PC-3 (cell line): Measurements from ENCODE around the gene CUL3.

Source experiments
- EZH2phosphoT487 ChIP-seq: fragments of 300-600 bp; sonication (generic); IDR thresholded peaks from 2 replicates; pipeline ENCODE4 v1.6.1; 2018; ENCODE audit warnings: mild to moderate bottlenecking, antibody characterized with exemption, low read length, borderline replicate concordance
- TF ChIP-seq, protein P1 (sequence below): fragments of 300-600 bp; sonication (generic); conservative IDR thresholded peaks from 2 replicates; pipeline ENCODE4 v1.5.1; 2017; ENCODE audit warnings: antibody characterized with exemption, low read depth, mild to moderate bottlenecking, low read length

DNA sequence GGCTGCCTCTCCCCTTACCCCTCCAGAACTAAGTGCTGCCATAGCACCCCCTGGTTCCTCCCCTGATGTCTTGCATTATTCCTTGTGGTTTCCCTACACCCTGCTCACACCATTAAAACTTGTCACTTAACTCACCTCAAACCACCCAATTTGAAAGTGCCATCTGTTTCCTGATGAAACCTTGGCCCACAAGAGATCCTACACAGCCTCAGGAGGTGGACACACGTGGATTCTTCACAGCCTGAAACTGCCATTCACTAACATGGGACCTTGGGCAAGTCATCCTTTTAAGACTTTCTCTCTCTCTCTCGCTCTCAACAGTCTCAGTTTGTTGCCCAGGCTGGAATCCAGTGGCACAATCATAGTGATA is 155.7 kb downstream of the CUL3 start:
- TF ChIP-seq, protein P1, sequence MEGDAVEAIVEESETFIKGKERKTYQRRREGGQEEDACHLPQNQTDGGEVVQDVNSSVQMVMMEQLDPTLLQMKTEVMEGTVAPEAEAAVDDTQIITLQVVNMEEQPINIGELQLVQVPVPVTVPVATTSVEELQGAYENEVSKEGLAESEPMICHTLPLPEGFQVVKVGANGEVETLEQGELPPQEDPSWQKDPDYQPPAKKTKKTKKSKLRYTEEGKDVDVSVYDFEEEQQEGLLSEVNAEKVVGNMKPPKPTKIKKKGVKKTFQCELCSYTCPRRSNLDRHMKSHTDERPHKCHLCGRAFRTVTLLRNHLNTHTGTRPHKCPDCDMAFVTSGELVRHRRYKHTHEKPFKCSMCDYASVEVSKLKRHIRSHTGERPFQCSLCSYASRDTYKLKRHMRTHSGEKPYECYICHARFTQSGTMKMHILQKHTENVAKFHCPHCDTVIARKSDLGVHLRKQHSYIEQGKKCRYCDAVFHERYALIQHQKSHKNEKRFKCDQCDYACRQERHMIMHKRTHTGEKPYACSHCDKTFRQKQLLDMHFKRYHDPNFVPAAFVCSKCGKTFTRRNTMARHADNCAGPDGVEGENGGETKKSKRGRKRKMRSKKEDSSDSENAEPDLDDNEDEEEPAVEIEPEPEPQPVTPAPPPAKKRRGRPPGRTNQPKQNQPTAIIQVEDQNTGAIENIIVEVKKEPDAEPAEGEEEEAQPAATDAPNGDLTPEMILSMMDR = no peak
- no peak for TF ChIP-seq EZH2phosphoT487
